DND-41 (cell line): ENCODE results near the gene DDX49.

Experiments used
- CTCF ChIP-seq: IDR thresholded peaks from 2 replicates; pipeline ENCODE4 v1.5.1; 2012; ENCODE audit warnings: borderline replicate concordance, low read length, moderate library complexity, mild to moderate bottlenecking; ENCODE audit not compliant: poor library complexity, severe bottlenecking; ENCODE audit errors: extremely low read depth
- EZH2 ChIP-seq: IDR thresholded peaks from 3 replicates; pipeline ENCODE4 v1.6.1; 2012; ENCODE audit warnings: borderline replicate concordance, low read depth, mild to moderate bottlenecking, moderate library complexity, low read length, inconsistent platforms; ENCODE audit not compliant: severe bottlenecking

GRCh38 chr19:18905513-18906236, 13.8 kb upstream of the DDX49 start:
- no peak for TF ChIP-seq CTCF
- no peak for TF ChIP-seq EZH2
